Astrocyte (in vitro differentiated cells and primary cell): ENCODE results near the gene C2CD5. TPM values are rescaled to one million over a fixed set of nuclear protein-coding genes. Genes with fewer than 3 reads are reported as not detected.

Source experiments
- DNase-seq: peaks from one replicate; pipeline ENCODE4 v3.0.0-alpha.2; 2010; ENCODE audit warnings: low read depth
- FAIRE-seq: peaks from 2 replicates; lab custom pipeline; 2011; peaks lifted over from hg19 to GRCh38; lab: Jason Lieb, UNC
- H2AFZ ChIP-seq: 2 replicates; pipeline ENCODE4 v1.6.0; 2012; ENCODE audit warnings: low read depth, low read length, inconsistent platforms
- H3K27ac ChIP-seq: 2 replicates; pipeline ENCODE4 v1.5.1; 2011; ENCODE audit warnings: low read depth, low read length, inconsistent platforms
- H3K27me3 ChIP-seq: 2 replicates; pipeline ENCODE4 v1.6.0; 2011; ENCODE audit warnings: low read length, inconsistent platforms; ENCODE audit not compliant: insufficient read depth
- H3K36me3 ChIP-seq: 2 replicates; pipeline ENCODE4 v1.5.1; 2011; ENCODE audit warnings: low read length, inconsistent platforms; ENCODE audit not compliant: insufficient read depth
- H3K4me1 ChIP-seq: 2 replicates; pipeline ENCODE4 v1.5.1; 2011; ENCODE audit warnings: low read length, inconsistent platforms; ENCODE audit not compliant: insufficient read depth
- H3K4me2 ChIP-seq: 2 replicates; pipeline ENCODE4 v1.6.0; 2012; ENCODE audit warnings: low read length, inconsistent platforms
- H3K4me3 ChIP-seq: 2 replicates; pipeline ENCODE4 v1.5.1; 2011; ENCODE audit warnings: low read depth, mild to moderate bottlenecking, low read length, inconsistent platforms; ENCODE audit not compliant: insufficient read depth
- H3K79me2 ChIP-seq: 2 replicates; pipeline ENCODE4 v1.6.0; 2012; ENCODE audit warnings: mild to moderate bottlenecking, low read length, inconsistent platforms; ENCODE audit not compliant: insufficient read depth
- H3K9ac ChIP-seq: 2 replicates; pipeline ENCODE4 v1.6.0; 2012; ENCODE audit warnings: mild to moderate bottlenecking, low read length, inconsistent platforms
- H3K9me3 ChIP-seq: 2 replicates; pipeline ENCODE4 v1.5.1; 2012; ENCODE audit warnings: low read depth, mild to moderate bottlenecking, low read length, inconsistent platforms; ENCODE audit not compliant: insufficient read depth
- H4K20me1 ChIP-seq: 2 replicates; pipeline ENCODE4 v1.6.0; 2012; ENCODE audit warnings: low read length, inconsistent platforms; ENCODE audit not compliant: insufficient read depth
- H3K27ac Mint-ChIP-seq: one replicate; pipeline ENCODE4 v1.8.0; 2021; ENCODE audit warnings: mild to moderate bottlenecking, mixed read lengths; ENCODE audit not compliant: unreplicated experiment
- H3K27me3 Mint-ChIP-seq: one replicate; pipeline ENCODE4 v1.8.0; 2021; ENCODE audit warnings: low read depth, mixed read lengths; ENCODE audit not compliant: unreplicated experiment
- H3K36me3 Mint-ChIP-seq: one replicate; pipeline ENCODE4 v1.8.0; 2021; ENCODE audit warnings: low read depth, mixed read lengths; ENCODE audit not compliant: unreplicated experiment
- H3K4me1 Mint-ChIP-seq: one replicate; pipeline ENCODE4 v1.8.0; 2021; ENCODE audit warnings: low read depth, mixed read lengths; ENCODE audit not compliant: unreplicated experiment
- H3K4me3 Mint-ChIP-seq: one replicate; pipeline ENCODE4 v1.8.0; 2021; ENCODE audit warnings: mild to moderate bottlenecking, moderate library complexity, mixed read lengths; ENCODE audit not compliant: unreplicated experiment
- H3K9me3 Mint-ChIP-seq: one replicate; pipeline ENCODE4 v1.8.0; 2021; ENCODE audit warnings: mild to moderate bottlenecking, mixed read lengths; ENCODE audit not compliant: unreplicated experiment
- EZH2 ChIP-seq: IDR thresholded peaks from 2 replicates; pipeline ENCODE4 v1.6.1; 2012; ENCODE audit warnings: mild to moderate bottlenecking, low read length, inconsistent platforms; ENCODE audit not compliant: insufficient read depth
- total RNA-seq: library from RNA; stranded (reverse); gene quantifications from 2 replicates; pipeline ENCODE4 v1.2.1, GENCODE V29; 2021
- TF ChIP-seq, protein P1 (sequence below): IDR thresholded peaks from 2 replicates; pipeline ENCODE4 v1.5.1; 2011; ENCODE audit warnings: low read depth, mild to moderate bottlenecking, inconsistent platforms, low read length, moderate library complexity; ENCODE audit not compliant: insufficient read depth

C2CD5 gene
- total RNA-seq, 1 donor from 2014 or later: 14.7 TPM

- Histone ChIP-seq H3K27me3 (no peaks in the 10 kb centered on the region), H3K36me3 (peaks cover 12% of the 10 kb centered on the region), H3K27ac (no peak overlapping the region), H2AFZ (no peak overlapping the region), H3K4me3 (no peak overlapping the region), H4K20me1 (no peaks in the 10 kb centered on the region), H3K9ac (no peak overlapping the region), H3K4me2 (no peak overlapping the region), H3K79me2 (no peaks in the 10 kb centered on the region), H3K4me1 (peaks cover 8% of the 10 kb centered on the region), H3K9me3 (no peaks in the 10 kb centered on the region)
- Mint-ChIP-seq H3K27me3 (no peaks in the 10 kb centered on the region), H3K4me3 (no peak overlapping the region), H3K36me3 (peaks cover 20% of the 10 kb centered on the region), H3K27ac (no peak overlapping the region), H3K9me3 (peaks cover 3% of the 10 kb centered on the region), H3K4me1 (peaks cover 12% of the 10 kb centered on the region)
- FAIRE-seq (no peak), DNase-seq (no peak)
- no peak for TF ChIP-seq EZH2
- TF ChIP-seq, protein P1, sequence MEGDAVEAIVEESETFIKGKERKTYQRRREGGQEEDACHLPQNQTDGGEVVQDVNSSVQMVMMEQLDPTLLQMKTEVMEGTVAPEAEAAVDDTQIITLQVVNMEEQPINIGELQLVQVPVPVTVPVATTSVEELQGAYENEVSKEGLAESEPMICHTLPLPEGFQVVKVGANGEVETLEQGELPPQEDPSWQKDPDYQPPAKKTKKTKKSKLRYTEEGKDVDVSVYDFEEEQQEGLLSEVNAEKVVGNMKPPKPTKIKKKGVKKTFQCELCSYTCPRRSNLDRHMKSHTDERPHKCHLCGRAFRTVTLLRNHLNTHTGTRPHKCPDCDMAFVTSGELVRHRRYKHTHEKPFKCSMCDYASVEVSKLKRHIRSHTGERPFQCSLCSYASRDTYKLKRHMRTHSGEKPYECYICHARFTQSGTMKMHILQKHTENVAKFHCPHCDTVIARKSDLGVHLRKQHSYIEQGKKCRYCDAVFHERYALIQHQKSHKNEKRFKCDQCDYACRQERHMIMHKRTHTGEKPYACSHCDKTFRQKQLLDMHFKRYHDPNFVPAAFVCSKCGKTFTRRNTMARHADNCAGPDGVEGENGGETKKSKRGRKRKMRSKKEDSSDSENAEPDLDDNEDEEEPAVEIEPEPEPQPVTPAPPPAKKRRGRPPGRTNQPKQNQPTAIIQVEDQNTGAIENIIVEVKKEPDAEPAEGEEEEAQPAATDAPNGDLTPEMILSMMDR: no peak
Measured at GRCh38 chr12:22531205-22531604, 13.1 kb downstream of the C2CD5 start.

GRCh38 chr12:22529281-22530060, 14.9 kb downstream of the C2CD5 start:
- peak; percentile 34 for FAIRE-seq
- no peaks in the 10 kb centered on the region for H3K27me3 Mint-ChIP-seq

More at GRCh38 chr12:22529281-22530060, 14.9 kb downstream of the C2CD5 start:
- H3K9me3 ChIP-seq: no peaks in the 10 kb centered on the region
- H3K27ac ChIP-seq: peak overlapping the region; percentile 84
- H3K79me2 ChIP-seq: no peaks in the 10 kb centered on the region
- no peak overlapping the region for H3K4me2 ChIP-seq
- Mint-ChIP-seq H3K36me3 (peaks cover 19% of the 10 kb centered on the region), H3K27ac (peak overlapping the region; percentile 66), H3K9me3 (peaks cover 3% of the 10 kb centered on the region), H3K4me3 (no peak overlapping the region), H3K4me1 (peaks cover 12% of the 10 kb centered on the region)
- H3K9ac ChIP-seq: no peak overlapping the region
- H3K4me3 ChIP-seq: no peak overlapping the region
- H3K36me3 ChIP-seq: peaks cover 12% of the 10 kb centered on the region
- H3K4me1 ChIP-seq: peaks cover 8% of the 10 kb centered on the region
- no peaks in the 10 kb centered on the region for H3K27me3 ChIP-seq
- DNase-seq: peak; percentile 26
- TF ChIP-seq EZH2: no peak
- TF ChIP-seq, protein P1: peak; percentile 14
- H4K20me1 ChIP-seq: no peaks in the 10 kb centered on the region
- no peak overlapping the region for H2AFZ ChIP-seq
